ENCODE results near the gene MAP4K1. TPM values are rescaled to one million over a fixed set of nuclear protein-coding genes. Genes with fewer than 3 reads are reported as not detected.

MAP4K1 gene
- total RNA-seq, 2 experiments from 2014 or later, result 173 to 185 TPM

DNA sequence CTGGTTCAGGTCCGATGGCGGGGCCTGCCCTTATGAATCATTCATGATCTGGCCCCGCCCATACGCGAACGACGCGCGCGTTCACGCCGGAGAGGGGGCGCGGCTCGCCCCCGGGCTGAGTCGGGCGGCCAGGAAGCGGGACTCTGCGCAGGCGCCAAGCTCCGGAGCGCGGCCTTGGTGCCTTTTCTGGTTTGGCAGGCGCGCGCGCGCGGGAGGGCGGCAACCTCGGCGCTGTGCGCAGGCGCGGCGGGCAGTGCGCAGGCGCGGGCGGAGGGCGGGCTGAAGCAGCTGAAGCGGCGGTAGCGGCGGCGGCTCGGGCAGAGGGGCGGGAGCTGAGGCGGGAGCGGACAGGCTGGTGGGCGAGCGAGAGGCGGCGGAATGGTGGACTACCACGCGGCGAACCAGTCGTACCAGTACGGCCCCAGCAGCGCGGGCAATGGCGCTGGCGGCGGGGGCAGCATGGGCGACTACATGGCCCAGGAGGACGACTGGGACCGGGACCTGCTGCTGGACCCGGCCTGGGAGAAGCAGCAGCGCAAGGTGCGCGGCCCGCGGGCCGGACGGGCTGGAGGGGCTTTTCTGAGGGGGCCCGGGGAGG is 29.7 kb upstream of the MAP4K1 start, which contains the start of gene ACTN4:
ACTN4 (plus strand) TSS at position 282 of the 598 bp plus-strand sequence; CDS start at position 379, 97 bp downstream.
- Histone ChIP-seq H3K27ac (ENCODE audit: low read depth in 1 of 2, low read length in 2 of 2) (peak within 1 kb of the TSS; percentile 21 to 41), H3K27me3 (ENCODE audit: control insufficient read depth in 1 of 2, insufficient read depth in 2 of 2, low read length in 2 of 2) (peaks cover 3 to 9% of the 10 kb centered on the region in 2 experiments), H3K4me1 (ENCODE audit: insufficient read depth, low read length) (peaks cover 50% of the 10 kb centered on the region), H3K36me3 (ENCODE audit: insufficient read depth, low read length) (no peaks in the 10 kb centered on the region), H3K4me3 (ENCODE audit: low read length) (peak within 1 kb of the TSS; percentile 96), H3K9me3 (ENCODE audit: control insufficient read depth in 1 of 2, insufficient read depth in 1 of 2, low read length in 2 of 2) (no peaks in the 10 kb centered on the region)
- Mint-ChIP-seq H3K27ac (peak within 1 kb of the TSS; percentile 75), H3K36me3 (ENCODE audit: low read depth) (peaks cover 4% of the 10 kb centered on the region), H3K4me1 (ENCODE audit: low read depth) (peaks cover 37% of the 10 kb centered on the region), H3K9me3 (no peaks in the 10 kb centered on the region), H3K4me3 (peak within 1 kb of the TSS; percentile 85), H3K27me3 (peaks cover 37% of the 10 kb centered on the region)
- ATAC-seq (ENCODE audit: poor library complexity) (peak; percentile 92), DNase-seq (peak; percentile 99 to 100 (median 100))
- TF ChIP-seq, protein P1, sequence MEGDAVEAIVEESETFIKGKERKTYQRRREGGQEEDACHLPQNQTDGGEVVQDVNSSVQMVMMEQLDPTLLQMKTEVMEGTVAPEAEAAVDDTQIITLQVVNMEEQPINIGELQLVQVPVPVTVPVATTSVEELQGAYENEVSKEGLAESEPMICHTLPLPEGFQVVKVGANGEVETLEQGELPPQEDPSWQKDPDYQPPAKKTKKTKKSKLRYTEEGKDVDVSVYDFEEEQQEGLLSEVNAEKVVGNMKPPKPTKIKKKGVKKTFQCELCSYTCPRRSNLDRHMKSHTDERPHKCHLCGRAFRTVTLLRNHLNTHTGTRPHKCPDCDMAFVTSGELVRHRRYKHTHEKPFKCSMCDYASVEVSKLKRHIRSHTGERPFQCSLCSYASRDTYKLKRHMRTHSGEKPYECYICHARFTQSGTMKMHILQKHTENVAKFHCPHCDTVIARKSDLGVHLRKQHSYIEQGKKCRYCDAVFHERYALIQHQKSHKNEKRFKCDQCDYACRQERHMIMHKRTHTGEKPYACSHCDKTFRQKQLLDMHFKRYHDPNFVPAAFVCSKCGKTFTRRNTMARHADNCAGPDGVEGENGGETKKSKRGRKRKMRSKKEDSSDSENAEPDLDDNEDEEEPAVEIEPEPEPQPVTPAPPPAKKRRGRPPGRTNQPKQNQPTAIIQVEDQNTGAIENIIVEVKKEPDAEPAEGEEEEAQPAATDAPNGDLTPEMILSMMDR (IDR thresholded peaks at IDR 0.05), result no peak
- intact Hi-C loops (cut with DNase I, micrococcal nuclease), result loop anchor here (1.0 to 5.0 kb wide), 3 partner anchors 9 to 85 kb away; partner anchors contain the start of gene EIF3K (in 1 of the 2)
- POLR2A ChIA-PET, result interaction anchor here (0.9 to 2.2 kb wide), 18 partner anchors 9 to 273 kb away, joined by 3 to 27 read pairs (median 4); partner anchors contain the start of genes ECH1, EIF3K, FAM98C and MAP4K1
- CTCF ChIA-PET, result interaction anchor here (1.1 to 2.4 kb wide), 4 partner anchors 10 to 283 kb away, joined by 7 to 13 read pairs (median 10); partner anchors contain the start of genes FAM98C, MRPS12 and SARS2

DNA sequence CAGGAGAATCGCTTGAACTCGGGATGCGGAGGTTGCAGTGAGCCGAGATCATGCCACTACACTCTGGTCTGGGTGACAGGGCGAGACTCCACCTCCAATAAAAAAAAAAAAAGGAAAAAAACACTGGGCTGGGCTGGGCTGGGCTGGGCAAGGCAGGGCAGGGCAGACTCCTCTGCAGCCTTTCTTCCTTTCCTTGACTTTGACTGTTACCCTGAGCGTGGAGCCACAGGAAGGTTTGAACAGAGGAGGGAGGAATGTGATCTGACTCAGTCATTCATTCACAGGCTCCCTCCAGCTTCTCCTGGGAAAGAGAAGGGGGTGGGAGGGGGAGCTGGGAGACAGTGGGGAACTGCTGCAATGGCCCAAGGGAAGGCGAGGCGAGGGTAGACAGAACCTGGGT is 27.0 kb upstream of the MAP4K1 start:
- no peak for DNase-seq
- H3K36me3 Mint-ChIP-seq (ENCODE audit: low read depth), result peaks cover 4% of the 10 kb centered on the region
- ATAC-seq (ENCODE audit: poor library complexity), result no peak
- POLR2A ChIA-PET, result no interaction called here
- Histone ChIP-seq H3K27ac (ENCODE audit: low read depth in 1 of 2, low read length in 2 of 2) (no peak overlapping the region), H3K36me3 (ENCODE audit: insufficient read depth, low read length) (no peaks in the 10 kb centered on the region), H3K4me3 (ENCODE audit: low read length) (no peak overlapping the region), H3K4me1 (ENCODE audit: insufficient read depth, low read length) (peaks cover 25% of the 10 kb centered on the region), H3K9me3 (ENCODE audit: control insufficient read depth in 1 of 2, insufficient read depth in 1 of 2, low read length in 2 of 2) (no peaks in the 10 kb centered on the region), H3K27me3 (ENCODE audit: control insufficient read depth in 1 of 2, insufficient read depth in 2 of 2, low read length in 2 of 2) (peaks cover 3 to 9% of the 10 kb centered on the region in 2 experiments)
- peaks cover 30% of the 10 kb centered on the region for H3K4me1 Mint-ChIP-seq (ENCODE audit: low read depth)
- no peaks in the 10 kb centered on the region for H3K9me3 Mint-ChIP-seq
- H3K4me3 Mint-ChIP-seq, result no peak overlapping the region
- peaks cover 19% of the 10 kb centered on the region for H3K27me3 Mint-ChIP-seq
- H3K27ac Mint-ChIP-seq, result no peak overlapping the region
- TF ChIP-seq, protein P1 (IDR thresholded peaks at IDR 0.05), result no peak
- intact Hi-C loops (cut with DNase I, micrococcal nuclease), result loop anchor here in 1 of 2 experiments (5.0 kb wide), 1 partner anchor 88 kb away; no protein-coding TSS in a partner anchor
- CTCF ChIA-PET, result interaction anchor here (0.9 kb wide), 1 partner anchor 10 kb away, joined by 4 read pairs; no protein-coding TSS in a partner anchor

DNA sequence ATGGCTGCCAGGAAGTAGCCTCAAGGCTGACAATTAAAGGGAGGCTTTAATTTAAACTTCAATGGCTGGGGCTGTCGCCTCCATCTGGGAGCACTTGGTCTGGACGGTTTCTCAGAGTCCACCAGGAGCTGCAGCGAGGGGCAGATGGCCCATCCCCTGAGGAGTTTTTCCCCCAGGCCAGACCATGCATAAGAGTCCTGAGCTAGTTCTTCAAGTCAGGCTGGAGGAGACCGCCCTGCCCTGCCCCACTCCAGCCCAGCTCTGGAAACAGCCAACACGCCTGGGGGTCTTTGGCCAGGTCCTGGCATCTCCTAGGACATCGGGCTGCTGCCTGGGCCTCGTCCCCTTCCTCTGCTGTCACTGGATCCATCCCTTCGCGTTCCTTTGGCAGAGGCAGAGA is 24.4 kb upstream of the MAP4K1 start:
- Mint-ChIP-seq H3K9me3 (no peaks in the 10 kb centered on the region), H3K4me3 (no peak overlapping the region), H3K36me3 (ENCODE audit: low read depth) (peaks cover 2% of the 10 kb centered on the region), H3K27ac (no peak overlapping the region), H3K4me1 (ENCODE audit: low read depth) (peaks cover 11% of the 10 kb centered on the region), H3K27me3 (no peaks in the 10 kb centered on the region)
- intact Hi-C loops (cut with DNase I, micrococcal nuclease), result no loop called here
- ChIA-PET CTCF (interaction anchor here (1.7 kb wide), 1 partner anchor 239 kb away, joined by 5 read pairs; the partner anchor contains the start of gene FAM98C), POLR2A (interaction anchor here (0.5 kb wide), 1 partner anchor 98 kb away, joined by 3 read pairs; no protein-coding TSS in a partner anchor)
- no peaks in the 10 kb centered on the region for H3K36me3 ChIP-seq (ENCODE audit: insufficient read depth, low read length)
- no peak overlapping the region for H3K4me3 ChIP-seq (ENCODE audit: low read length)
- H3K4me1 ChIP-seq (ENCODE audit: insufficient read depth, low read length), result peaks cover 6% of the 10 kb centered on the region
- ATAC-seq (ENCODE audit: poor library complexity) (no peak), DNase-seq (no peak)
- H3K9me3 ChIP-seq (ENCODE audit: control insufficient read depth in 1 of 2, insufficient read depth in 1 of 2, low read length in 2 of 2), result no peaks in the 10 kb centered on the region
- no peak overlapping the region for H3K27ac ChIP-seq (ENCODE audit: low read depth in 1 of 2, low read length in 2 of 2)
- no peaks in the 10 kb centered on the region for H3K27me3 ChIP-seq (ENCODE audit: control insufficient read depth in 1 of 2, insufficient read depth in 2 of 2, low read length in 2 of 2)
- TF ChIP-seq, protein P1 (IDR thresholded peaks at IDR 0.05), result no peak

Measured in CD4-positive, alpha-beta T cell (primary cell).